Activated naive CD4-positive, alpha-beta T cell treated with anti-CD3 and anti-CD28 coated beads, Interleukin-2, amount 50 U/mL, for 16 hours (primary cell): ENCODE results near the gene UBE3D.
"Not testable (repeated sequence)": the region's sequence is repeated elsewhere in the genome, so short reads cannot be mapped to it uniquely, and the experiment has no call there.

Experiments used
- DNase-seq: peaks from one replicate; pipeline ENCODE4 v3.0.0-alpha.2; 2020

UBE3D gene

GRCh38 chr6:82909551-82909950 lies 156.1 kb downstream of the UBE3D start:
- no peak for DNase-seq

DNA sequence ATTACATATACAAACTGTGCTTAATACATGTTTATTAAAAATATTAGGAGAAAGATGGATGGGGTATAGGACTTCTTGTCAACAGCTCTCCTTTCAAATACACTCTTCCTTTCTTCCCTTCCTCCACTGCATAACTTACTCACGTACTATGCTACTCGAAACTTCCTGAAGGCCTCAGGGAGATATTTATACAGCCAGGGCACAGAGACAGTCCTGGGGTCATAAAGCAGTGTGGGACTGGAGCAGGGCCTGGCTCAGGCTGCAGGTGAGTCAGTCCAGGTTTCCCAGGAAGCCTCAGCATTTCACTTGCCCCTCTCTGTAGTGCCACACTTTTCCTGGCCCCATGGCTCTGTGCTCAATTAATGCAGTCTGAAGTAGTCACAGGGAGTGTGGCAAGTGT lies 157.0 kb downstream of the UBE3D start:
- DNase-seq = no peak

DNA sequence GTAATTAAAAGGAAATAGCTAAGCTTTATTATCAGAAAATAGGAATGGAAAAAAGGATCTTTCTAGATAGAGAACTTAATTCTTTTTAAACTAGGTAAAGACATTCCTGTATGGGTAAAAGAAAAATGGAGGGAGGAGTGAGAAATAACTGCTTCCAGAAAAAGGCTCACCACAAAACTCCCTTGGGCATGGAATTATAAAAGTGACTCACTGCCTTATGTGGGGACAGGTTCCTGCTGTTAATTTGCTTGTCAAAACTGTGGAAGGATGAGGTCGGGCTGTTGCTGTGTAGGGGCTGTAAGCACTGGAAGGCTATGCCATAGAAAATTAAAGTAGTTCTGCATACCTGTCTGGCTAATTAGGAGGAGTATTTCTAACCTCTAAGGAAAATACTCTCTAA lies 158.7 kb downstream of the UBE3D start:
- no peak for DNase-seq

- DNase-seq = no peak
These were observed 159.2 kb downstream of the UBE3D start for GRCh38 chr6:82906489-82906888.

- no peak for DNase-seq
These were observed 160.8 kb downstream of the UBE3D start for GRCh38 chr6:82904860-82905259.

DNA sequence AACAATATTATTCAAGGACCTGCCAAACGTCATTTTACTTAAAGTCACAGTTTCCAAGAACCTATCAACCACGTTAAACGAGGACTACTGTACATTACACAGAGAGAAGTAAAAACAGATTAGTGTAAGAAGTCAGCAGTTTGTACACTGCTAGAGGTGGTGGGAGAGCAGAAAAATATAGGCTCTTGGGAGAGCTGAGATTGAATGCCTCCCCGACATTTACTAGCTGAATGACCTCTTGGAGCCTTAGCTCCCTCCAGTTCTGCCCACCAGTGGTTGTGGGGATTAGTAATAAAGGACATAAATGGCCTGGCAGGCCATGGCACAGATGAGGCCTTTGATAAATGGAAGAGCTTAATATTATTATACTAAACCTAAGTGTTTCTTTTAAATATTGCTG lies 161.4 kb downstream of the UBE3D start:
- DNase-seq = no peak

GRCh38 chr6:82902290-82902689 lies 163.4 kb downstream of the UBE3D start:
- DNase-seq = no peak

GRCh38 chr6:82894653-82895259 lies 170.9 kb downstream of the UBE3D start:
- no peak for DNase-seq

GRCh38 chr6:82893889-82894652 lies 171.6 kb downstream of the UBE3D start:
- DNase-seq = no peak

DNA sequence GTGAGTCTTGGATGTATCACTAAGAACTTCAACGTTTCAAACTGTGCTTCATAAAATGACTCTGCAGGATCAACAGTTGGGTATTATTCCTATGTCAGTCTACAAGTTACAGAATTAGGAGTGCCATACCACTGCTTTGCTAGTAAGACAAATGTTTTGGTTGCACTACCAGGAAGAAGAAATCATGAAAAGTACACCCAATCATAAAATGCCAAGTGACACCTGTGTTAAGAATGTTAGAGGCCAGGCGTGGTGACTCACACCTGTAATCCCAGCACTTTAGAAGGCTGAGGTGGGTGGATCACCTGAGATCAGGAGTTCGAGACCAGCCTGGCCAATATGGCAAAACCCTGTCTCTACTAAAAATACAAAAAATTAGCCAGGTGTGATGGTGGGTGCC lies 174.1 kb downstream of the UBE3D start:
- not testable (repeated sequence) for DNase-seq

- no peak for DNase-seq
These were observed 174.6 kb downstream of the UBE3D start for GRCh38 chr6:82891076-82891475.

DNA sequence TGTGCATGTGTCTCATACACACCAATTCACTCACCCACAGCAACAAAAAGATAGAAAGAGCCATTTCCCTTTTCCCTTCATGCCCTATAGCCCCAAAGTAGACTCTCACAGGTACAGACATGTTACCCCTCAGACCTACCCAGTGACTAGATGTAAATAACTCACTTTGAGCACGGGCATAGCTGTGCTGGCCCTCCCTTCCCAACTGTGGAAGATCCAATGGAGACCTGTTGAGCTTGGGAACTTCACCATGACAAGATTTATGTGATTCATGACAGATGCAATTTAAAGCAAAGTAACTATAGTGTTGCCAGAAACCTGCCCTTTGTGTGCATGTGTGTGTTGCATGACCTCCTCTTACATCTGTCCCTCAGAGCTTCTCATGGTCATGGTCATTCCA lies 175.4 kb downstream of the UBE3D start:
- no peak for DNase-seq

DNA sequence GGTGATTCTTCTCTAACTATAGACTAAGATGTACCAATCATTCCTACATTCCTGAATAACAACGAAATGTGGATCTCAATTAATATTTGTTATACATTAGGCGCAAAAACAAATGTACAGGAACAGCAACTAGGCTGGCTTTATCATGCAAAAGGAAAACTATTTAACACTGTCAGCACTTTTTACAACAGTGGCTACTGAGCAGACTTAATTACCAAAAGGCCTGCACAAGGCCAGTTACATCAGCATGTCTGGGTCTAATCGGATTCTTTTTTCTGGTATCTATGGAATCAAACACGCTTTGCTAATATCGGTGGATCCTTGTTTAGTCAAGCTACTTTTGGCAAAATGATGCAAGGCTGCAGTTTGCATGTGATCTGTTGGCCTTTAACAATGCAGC lies 176.5 kb downstream of the UBE3D start:
- no peak for DNase-seq

GRCh38 chr6:82882363-82883023 lies 183.1 kb downstream of the UBE3D start:
- DNase-seq = no peak

- no peak for DNase-seq
These were observed 184.1 kb downstream of the UBE3D start for GRCh38 chr6:82881519-82881918.

DNA sequence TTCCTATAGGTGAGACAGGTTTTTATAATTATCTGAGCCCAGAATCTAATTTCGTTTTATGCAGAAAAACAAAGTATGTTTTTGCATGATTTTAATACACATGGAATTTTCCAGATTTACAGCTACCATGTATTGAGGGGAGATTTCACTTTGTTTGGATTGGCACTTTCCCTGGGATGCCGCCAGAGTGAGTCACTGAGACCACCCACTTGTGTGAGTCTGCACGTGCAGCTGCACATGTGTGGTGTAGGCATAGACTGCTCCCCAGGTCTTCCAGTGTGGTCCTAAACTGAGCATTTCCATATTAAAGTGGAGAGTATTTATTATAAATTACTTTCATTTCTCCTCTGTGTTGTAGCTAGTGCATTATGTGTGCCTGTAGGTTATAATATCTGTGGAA lies 186.8 kb downstream of the UBE3D start:
- DNase-seq = no peak

GRCh38 chr6:82877213-82878195 lies 188.1 kb downstream of the UBE3D start:
- DNase-seq = no peak

DNA sequence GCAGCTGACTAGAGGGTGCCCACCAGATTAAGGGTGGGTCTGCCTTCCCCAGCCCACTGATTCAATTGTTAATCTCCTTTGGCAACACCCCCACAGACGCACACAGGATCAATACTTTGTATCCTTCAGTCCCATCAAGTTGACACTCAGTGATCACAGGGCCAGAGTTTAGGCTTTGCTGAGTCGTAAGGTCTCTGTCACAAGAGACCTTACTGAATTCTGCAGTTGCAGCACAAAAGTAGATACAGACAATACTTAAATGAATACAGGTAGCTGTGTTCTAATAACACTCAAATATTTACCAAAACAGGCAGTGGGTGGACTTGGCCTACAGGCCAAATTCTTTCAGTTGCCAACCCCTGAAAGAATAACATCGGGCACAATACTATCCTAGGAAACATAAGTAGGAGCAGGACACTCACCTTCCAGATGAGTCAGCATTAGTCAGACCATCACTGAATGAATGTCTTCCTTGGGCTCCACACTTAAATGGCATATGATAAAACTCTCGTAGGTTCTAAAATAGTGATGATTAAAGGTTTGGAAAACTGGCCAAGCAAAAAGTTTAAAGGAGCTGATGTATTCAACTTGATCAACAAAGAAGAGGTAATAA lies 190.0 kb downstream of the UBE3D start:
- no peak for DNase-seq

DNA sequence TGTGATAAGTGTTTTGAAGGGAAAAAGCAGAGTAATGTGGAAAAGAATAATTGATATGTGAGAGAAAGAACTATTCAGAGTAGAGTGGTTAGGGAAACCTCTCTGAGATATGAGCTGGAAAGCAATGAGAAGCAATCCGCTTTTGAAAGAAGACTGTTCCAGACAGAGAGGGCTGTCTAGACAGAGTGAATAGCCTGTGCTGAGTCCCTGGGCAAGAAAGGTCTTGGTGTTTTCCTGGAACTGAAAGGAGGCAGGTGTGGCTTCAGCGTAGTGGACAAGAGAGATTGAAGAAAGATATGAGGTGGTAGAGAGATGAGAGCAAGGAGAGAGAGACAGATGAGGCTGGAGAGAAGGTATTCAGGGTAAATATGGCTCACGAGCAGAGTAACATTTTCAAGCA lies 190.8 kb downstream of the UBE3D start:
- no peak for DNase-seq

DNA sequence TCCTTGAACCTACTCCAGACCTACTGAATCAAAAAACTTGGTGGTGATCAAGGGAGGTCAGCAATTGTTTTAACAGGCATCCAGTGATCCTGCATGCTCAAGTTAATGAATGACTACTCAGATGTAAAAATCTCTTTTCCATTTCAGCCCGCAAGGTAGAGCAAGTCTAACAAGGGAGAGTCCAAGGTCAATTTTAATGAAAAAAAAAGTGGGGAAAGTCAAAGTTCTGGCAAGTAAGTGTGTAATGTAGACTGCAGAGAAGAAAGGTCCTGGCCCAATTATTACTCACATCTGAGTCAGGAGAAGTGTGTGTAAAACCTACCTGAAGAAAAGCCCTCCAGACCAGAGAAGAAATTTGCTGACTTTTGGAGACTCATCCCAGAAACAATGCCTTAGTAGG lies 193.5 kb downstream of the UBE3D start:
- no peak for DNase-seq

DNA sequence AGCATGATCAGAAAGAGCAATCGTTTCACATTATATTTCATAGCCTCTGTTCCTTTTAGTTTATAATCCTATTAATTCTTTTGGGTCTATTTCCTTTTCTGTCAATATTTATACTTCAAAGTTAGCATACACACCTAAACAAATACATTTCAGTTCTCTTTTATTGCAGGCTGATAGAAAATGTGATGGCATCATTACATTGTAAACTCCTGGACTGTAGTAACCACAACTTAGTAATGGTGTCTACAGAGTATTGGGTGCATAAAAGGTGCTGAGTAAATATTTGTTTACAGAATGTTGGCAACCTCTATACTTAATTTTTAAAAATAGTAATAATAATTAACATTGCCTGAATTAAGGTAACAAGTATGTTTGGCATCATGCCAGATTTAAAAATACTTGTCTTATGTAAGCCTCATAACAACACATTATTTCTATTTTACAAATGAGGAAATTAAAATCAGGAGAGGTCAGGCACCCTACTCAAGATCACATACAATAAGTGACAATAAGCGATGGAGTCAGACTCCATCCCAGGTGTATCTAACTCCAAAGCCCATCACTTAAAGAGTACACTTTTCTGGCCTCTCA lies 195.0 kb downstream of the UBE3D start:
- no peak for DNase-seq

GRCh38 chr6:82869493-82869892 lies 196.1 kb downstream of the UBE3D start:
- DNase-seq = no peak
